Brain pericyte (primary cell): ENCODE data around the gene CCNE1.

Source experiments
- DNase-seq: peaks from one replicate; pipeline ENCODE4 v3.0.0-alpha.2; 2012; ENCODE audit warnings: low read depth, low spot score

CCNE1 gene

DNA sequence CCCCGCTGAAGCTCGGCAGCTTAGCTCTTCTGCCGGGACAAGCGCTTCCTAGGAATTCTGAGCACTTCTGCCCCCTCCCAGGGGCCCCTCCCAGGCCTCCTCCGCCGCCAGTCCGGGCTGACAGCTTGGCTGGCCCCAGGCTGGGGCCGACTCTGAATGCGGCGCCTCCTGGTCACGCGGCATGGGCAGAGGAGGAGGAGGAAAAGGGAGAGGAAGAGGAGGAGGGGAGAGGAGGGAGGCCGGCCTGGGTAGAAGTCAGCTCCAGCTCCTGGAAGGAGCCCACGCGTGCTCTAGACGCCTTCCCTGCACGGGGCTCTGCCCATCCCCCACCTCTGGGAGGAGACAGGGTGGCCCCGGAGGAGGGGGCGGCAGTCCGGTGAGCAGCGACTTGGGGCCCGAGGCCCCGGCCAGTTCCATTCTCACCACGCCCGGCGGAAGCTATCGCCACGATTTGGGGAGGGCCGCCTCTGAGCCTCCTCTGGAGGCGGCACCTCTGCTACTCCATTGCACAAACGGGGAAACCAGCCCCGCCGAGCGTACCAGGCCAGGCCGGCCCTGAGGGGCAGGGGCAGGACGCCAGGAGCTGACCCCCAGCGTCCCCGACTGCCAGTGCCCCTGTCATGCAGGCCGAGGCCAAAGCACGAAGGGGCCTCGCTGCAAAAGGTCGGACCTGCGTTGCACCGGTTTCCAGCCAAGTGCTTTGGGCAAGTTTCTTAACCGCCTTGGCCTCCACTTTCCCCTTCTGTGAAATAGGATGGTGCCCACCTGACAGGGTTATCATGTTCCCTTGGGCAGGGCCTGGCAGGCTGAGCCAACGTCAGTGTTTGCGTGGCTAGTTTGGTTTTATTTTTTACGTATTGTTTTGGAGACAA lies 31.6 kb downstream of the CCNE1 start:
- DNase-seq = no peak

DNA sequence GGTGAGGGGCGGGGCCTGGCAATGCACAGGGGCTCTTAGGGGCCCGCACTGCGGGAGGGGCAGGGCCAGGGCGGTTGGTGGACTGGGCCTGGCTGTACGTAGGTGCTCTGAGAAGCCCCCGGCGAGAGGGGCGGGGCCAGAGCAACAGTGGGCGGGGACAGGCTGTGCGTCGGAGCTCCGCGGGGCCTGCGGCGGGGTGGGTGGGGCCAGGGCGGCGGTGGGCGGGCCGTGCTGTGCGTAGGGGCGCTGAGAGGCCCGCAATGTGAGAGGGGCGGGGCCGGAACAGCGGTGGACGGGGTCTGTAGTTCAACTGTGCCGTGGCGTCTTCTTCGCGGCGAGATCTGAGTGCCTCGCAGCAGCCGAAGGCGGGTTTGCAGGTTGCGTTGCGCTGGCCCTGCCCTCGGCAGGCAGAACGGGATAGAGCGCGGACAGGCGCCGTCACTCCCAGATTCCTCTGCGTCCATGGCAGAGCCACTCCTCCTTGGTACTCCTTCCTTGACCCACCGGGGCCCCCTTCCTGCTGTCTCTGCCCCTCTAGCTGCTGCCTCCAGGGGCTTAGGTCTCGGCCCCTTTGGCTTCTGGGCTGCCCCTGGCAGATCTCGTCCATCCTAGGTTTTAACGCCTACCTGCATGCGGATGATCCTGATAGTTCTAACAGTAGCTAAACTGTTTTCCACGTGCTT lies 33.2 kb downstream of the CCNE1 start:
- peak; percentile 68 for DNase-seq

DNA sequence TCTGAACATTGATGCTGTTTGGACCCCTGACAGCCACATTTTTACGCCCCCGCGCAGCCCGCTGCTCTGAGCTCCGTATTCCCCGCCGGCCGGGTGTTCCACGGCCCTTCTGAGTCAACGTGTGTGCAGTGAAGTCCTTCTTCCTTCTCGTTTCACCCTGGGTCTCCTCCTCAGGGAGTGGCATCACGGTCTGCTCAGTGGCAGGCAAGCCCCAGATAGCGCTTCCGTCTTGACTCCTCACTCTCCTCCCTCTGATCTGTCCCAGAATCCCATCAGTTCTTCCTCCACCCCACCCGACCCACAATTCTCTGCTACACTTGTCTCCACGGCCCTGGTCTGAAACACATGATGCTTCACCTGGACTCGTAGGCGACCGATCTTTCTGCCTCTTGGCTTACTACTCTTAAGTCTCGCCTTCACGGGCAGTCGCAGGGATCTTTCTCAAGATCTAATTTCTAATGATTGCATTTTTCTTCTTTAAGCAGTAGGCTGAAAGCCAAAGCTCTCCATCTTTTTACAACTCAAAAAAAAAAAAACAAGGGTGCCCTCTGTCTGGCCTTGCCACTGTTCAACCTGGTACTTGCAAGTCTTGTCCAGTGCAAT lies 33.9 kb downstream of the CCNE1 start:
- DNase-seq = no peak

DNA sequence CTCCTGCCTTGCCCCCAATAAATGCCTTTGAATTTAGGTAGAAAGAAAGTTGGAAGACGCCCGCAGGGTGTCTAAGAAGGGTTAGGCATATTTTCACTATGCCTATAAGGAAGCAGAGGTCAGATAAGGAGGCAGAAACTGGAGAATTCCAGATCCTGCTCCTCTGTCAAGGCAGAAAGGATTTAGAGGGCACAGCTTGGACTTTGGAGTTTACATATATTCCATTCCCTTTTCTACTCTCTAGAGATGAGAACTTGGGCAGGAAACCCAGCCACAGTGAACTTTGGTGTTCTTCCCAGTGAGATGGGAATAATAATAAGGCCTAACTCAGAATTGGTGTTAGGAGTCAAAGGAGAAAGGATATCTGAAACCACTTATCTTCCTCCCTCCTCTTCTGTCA lies 37.4 kb downstream of the CCNE1 start:
- no peak for DNase-seq

DNA sequence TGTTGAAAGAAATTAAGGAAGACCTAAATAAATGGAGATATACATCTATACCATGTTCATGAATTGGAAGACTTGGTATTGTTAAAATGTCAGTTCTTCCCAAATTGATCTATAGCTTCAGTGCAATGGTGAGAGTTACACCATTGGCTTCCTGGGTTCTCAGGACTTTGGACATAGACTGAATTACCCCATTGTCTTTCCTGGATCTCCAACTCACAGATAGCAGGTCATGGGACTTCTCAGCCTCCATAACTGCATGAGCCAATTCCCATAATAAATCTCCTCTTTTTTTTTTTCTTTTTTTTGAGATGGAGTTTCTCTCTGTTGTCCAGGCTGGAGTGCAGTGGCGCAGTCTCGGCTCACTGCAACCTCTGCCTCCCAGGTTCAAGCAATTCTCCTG lies 38.7 kb downstream of the CCNE1 start:
- DNase-seq = no peak

DNA sequence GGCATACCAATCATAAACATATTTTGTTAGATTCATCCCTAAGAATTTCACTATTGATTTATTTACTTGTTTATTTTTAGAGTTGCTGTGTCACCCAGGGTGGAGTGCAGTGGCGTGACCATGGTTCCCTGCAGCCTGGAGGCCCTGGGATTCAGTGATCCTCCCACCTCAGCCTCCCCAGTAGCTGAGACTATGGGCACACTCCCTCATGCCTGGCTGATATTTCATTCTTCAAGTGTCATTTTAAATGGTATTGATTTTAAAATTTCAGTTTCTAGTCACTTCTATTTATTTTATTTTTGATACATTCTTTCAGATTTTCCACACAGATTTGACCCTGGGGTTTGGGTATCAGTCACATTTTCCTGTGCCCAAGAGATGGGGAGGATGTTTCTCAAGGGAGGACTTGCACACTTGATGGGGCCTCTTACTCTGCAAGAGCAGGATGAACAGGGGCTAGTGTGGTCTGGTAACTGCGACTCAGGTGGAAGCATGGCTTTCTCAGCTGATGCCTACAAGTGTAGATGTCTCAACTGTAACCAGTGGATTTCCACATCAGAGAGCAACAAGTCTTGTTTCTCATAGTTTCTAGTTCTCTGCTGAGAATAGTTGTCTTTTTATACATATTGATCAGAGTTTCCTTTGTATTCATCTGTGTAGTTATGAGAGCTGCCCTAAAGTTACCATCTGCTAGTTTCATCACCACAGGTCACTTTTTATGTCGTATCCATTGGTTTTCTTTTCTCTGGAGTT lies 40.2 kb downstream of the CCNE1 start:
- no peak for DNase-seq

DNA sequence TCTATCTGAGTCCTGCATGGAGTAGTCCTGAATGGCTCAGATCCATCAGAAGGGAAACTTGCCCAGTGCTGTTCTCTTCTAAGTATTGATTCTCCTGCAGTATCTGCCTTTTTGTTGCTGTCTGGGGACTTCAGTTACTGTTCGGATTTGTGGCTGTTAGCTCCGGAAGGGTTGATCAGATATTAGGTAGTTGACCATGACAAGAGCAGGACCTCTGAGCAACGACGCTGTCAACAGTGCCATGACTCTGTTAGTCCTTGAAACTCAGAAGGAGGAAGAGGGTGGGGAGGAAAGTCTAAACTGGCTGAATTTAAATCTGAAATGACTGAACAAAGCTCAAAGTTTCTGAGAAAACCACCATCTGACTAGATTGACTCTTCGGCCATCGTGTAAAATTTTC lies 42.2 kb downstream of the CCNE1 start:
- DNase-seq = no peak

DNA sequence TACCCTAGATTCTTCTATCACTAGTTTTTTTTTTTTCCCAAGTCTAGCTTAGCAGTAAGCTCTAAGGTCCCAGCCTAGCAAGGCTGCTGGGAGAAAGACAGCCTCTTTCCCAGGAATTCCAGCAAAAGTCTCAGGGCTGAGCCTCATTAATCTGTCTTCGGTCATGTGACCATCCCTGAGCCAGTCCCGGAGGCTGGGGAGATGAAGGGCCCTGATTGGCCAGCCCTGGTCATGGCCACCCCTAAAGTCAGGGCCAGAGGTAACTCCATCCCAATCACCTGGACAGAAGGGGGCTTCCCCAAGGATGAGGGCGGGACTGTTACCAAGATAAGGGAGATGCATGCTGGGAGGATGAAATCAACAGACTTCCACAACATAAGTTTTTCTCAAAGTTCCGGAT lies 43.3 kb downstream of the CCNE1 start:
- no peak for DNase-seq

DNA sequence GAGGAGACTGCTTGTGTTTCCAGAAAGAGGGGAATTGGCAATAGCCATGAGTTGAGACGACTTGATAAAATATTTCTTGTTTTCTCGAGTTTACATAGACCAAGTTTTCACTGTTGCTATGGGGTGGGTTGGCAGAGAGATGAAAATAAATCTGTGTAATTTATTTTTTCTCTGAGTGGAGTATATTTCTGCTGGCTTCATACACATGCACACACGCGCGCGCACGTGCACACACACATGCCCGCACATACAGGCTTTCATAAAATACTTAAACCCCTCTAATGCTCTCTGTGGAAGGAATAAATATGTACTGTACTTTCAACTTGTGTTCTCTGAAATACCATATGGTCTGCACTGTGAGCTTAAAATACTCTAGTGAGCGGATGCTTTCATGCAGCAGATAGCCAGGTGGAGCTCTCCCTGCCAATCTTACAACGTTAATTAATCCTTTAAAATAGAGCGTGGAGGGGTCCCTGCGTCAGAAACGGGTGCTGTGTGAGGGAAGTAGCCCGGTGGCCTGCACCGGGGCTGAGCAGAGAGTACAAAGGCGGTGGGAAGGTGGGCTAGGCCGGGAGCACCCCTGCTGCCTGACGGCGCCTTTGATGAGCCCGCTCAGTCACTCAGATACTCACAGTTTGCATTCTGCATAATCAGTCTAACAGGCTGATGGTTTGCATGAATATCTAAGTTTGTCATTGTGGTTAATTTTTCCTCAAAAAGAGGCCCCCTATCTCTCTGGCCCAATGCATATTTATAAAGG lies 44.1 kb downstream of the CCNE1 start:
- DNase-seq = no peak

DNA sequence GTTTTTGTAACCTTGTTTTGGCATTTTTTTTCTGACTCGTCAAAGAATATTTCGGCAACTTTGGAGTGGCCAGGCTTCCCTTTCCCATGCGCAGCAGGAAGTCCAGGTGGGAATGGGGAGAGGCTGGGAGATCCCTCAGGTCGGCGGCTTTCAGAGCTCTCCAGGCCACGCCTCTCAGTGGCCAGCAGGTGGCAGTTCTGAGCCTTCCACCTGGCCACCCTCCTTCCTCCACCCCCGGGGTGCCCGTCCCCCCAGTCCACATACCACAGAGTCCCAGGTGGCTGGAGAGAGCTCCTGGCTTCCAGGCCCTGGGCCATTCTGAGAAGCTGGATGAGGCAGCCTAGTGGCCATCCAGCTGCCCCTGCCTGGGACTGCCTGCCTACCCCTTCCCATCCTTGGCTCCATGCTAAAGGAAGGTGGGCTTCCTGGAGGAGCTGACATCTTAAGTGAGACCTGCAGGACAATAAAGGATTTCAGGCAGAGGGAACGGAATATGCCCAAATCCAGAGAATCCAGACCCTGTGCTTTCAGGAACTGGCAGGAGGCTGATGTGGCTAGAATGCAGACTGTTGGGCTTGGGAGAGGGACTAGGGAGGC lies 46.3 kb downstream of the CCNE1 start:
- DNase-seq = no peak

DNA sequence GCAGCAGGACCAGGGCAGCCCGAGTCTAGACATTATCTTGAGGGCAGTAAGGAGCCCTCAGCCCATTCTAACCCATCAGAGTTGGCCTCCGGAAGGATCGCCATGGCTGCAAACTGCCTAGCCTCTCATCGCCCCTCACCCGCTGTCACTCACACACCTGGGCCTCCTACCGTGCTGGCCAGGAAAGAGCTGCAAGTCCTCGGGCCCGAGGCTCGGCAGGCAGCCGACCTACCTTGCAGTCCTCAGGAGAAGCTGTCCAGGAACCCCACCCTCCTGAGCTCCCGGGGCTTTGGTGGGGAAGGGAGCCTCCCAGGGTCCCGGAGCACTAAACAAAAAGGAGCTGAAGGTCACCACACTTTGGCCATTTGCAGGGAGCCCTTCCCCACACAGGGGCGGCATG lies 46.8 kb downstream of the CCNE1 start:
- no peak for DNase-seq

DNA sequence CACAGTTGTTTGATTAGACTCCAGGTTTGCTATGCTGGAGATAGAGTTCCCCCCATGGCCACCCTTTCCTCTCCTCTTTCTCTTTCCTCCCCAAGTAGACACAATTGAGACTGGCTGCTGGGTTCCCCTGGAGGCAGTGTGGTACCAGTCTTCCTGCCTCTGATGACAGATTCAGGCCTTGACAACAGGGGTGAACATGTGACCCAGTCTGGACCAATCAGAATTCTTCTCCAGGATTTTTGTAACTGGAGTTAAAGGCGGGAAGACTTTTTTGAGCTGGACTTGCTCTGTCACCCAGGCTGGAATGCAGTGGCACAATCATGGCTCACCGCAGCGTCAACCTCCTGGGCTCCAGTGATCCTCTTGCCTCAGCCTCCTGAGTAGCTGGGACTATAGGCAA lies 48.7 kb downstream of the CCNE1 start:
- DNase-seq = no peak

DNA sequence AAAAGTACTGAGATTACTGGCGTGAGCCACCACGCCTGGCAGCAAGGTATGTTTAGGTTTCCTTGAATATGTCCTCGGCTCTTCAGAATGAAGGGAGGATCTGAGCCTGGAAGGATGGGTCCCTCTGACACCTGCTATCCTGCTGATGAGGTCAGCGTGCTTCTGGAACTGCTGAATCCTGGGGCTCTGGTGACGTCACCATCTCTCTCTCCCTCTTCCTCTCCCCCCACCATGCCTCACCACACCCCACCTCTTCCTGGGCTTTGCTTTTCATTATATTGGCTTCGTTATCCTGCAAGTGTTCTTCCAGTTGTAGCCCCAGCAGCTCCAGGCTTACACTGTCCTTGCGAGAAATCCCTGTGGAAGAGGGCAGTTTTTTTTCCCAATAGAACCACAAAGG lies 49.8 kb downstream of the CCNE1 start:
- no peak for DNase-seq

DNA sequence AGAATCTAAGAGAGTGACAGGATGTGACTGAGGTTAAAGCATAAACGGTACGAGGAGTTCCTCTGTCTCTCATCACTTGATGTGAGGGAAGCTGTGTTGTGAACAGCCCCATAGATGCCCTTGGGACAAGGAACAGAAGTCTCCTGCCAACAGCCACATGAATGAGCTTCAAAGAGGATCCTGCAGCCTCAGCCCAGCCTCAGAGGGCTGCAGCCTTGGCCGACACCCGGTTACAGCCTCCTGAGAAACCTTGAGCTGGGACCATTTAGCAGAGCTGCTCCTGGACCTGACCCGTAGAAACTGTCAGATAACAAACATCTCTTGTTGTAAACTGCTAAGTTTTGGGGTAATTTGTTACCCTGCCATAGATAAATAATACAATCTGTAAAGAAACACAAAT lies 54.2 kb downstream of the CCNE1 start:
- no peak for DNase-seq

DNA sequence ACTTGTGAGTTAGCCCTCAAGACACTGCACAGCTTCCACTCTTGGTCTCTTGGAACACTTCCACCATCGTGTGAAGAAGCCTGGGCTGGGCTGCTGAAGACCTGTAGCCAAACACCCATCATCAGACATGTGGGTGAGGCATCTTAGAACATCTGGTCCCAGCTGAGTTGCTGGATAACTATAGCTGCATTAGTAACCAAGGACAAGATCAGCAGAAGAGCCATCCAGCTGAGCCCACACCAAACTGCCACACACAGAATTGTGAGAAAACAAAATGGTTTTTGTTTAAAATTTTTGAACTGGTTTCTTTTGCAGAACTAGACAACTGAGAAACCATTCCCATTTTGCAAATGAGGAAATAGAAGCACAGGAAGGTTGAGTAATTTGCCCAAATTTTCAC lies 56.2 kb downstream of the CCNE1 start:
- DNase-seq = no peak

DNA sequence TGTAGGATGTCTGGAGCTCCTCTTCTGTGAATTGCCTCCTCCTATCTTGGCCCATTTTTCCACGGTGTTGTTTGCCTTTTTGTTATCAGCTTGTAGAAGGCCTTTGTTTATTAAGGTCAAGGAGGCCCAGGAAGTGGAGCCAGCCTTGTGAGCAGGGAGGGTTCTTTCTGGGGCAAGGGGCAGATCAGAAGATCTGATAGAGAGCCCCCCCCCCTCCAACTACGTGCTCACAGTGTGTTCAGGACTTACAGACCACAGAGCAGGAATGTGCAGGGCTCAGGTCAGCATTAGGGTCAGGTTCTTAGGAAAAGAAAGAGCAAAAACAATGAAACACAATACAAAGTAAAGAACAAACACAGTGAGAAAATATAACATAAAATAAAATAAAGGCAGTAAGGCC lies 59.4 kb downstream of the CCNE1 start:
- no peak for DNase-seq

DNA sequence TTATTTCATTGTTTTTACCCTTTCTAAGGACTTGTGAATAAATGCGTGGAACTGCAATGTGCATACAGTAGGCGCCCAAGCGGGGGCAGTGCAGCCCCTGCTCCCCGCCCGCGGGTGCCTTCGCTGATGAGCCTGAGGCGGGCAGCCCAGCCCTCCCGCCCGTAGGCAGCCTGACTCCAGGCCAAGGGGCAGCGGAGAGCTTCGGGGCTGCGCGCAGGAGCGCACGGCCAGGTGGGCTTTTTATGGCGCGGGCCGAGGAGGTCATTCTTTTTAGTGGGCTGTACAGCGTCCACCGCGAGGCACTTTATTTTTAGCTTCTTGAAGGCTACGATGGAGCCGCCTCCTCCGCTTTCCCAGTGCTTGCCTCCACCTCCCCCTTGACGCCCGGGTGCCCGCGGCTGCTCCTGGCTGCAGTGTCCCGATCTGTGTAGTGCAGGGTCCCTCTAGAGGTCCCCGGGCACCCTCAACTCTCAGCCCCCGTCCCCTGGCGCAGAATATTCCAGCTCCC lies 60.5 kb downstream of the CCNE1 start:
- DNase-seq = no peak

DNA sequence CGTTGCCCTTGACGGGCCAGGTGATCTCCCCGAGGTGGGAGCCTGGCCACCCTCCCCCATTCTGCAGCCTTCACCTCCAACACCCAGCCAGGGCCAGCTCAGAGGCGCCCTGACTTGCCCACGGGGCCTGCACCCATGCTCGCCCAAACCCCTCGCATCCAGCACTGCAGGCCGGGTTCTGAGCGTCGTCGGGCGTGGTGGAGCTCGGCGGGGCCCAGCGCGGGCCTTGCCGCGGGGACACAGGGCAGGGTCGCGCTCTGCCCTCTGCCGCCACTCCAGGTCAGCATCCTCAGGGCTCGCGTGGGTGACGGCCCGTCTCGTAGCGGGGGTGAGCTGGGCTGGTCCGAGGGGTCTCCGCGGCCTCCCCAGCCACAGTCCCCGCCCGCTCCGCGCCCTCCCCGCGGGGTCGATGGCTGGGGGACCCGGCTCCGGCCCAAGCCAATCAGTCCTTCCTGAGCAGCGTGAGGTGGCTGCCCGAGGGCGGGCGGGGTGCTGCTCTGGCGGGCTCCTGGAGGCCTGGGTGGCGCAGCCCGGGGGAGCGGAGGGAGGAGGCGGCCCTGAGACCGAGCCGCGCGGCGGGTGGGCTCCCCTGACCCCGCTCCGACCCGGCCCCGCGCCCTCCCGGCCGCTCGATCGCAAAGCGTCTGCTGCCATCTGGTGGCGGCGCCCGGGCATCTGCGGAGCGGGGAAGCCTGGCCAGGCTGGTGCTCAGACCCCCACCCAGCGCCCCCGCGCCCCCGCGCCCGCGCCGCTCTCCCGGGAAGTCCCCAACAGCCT lies 61.4 kb downstream of the CCNE1 start:
- DNase-seq = no peak
